Choroid plexus epithelial cell (primary cell): ENCODE measurements around the gene FITM1.

Source experiments
- DNase-seq: peaks from one replicate; pipeline ENCODE4 v3.0.0-alpha.2; 2010; ENCODE audit warnings: low read depth
- H3K4me3 ChIP-seq: 2 replicates; pipeline ENCODE4 v1.5.1; 2011; ENCODE audit warnings: low read depth, mild to moderate bottlenecking, control low read depth, low read length, moderate library complexity
- CTCF ChIP-seq: conservative IDR thresholded peaks from 2 replicates; pipeline ENCODE4 v1.5.1; 2011; ENCODE audit warnings: low read depth, mild to moderate bottlenecking, control low read depth, inconsistent platforms, low read length, moderate library complexity

FITM1 gene

GRCh38 chr14:24122416-24122815, 8.0 kb upstream of the FITM1 start:
- DNase-seq: no peak
- TF ChIP-seq CTCF: no peak
- H3K4me3 ChIP-seq: no peak overlapping the region

GRCh38 chr14:24122898-24123297, 7.6 kb upstream of the FITM1 start:
- DNase-seq: no peak
- no peak overlapping the region for H3K4me3 ChIP-seq
- TF ChIP-seq CTCF: no peak

- DNase-seq: no peak
- no peak for TF ChIP-seq CTCF
- H3K4me3 ChIP-seq: no peak overlapping the region
Measured at GRCh38 chr14:24123424-24124417, 6.7 kb upstream of the FITM1 start.

- DNase-seq: no peak
- no peak for TF ChIP-seq CTCF
- no peak overlapping the region for H3K4me3 ChIP-seq
Measured at GRCh38 chr14:24126939-24127338, 3.5 kb upstream of the FITM1 start.

- H3K4me3 ChIP-seq: no peak overlapping the region
- no peak for DNase-seq
- TF ChIP-seq CTCF: no peak
Measured at GRCh38 chr14:24127673-24128072, 2.8 kb upstream of the FITM1 start.

GRCh38 chr14:24129410-24129998, 955 bp upstream of the FITM1 start:
- H3K4me3 ChIP-seq: no peak overlapping the region
- TF ChIP-seq CTCF: no peak
- no peak for DNase-seq
